NCI-H2171 treated with DMSO at 0.1 percent for 48 hours (cell line): ENCODE measurements around the gene ACP2.

Source experiments
- DNase-seq: peaks from one replicate; lab custom pipeline; 2025; lab: John Stamatoyannopoulos, UW

ACP2 gene

GRCh38 chr11:47268448-47269001 lies 19.9 kb upstream of the ACP2 start:
- no peak for DNase-seq

GRCh38 chr11:47267876-47268275 lies 19.3 kb upstream of the ACP2 start:
- DNase-seq = no peak

- DNase-seq = no peak
These were observed 15.9 kb upstream of the ACP2 start for GRCh38 chr11:47264521-47264920.

GRCh38 chr11:47264119-47264518 lies 15.5 kb upstream of the ACP2 start:
- DNase-seq = no peak

- no peak for DNase-seq
These were observed 12.7 kb upstream of the ACP2 start for GRCh38 chr11:47261291-47261800.

- no peak for DNase-seq
These were observed 11.8 kb upstream of the ACP2 start for GRCh38 chr11:47260366-47260765.

GRCh38 chr11:47259232-47259977 lies 10.8 kb upstream of the ACP2 start:
- DNase-seq = peak; percentile 15

- no peak for DNase-seq
These were observed 9.8 kb upstream of the ACP2 start for GRCh38 chr11:47258317-47258902.

GRCh38 chr11:47257517-47258316 lies 9.1 kb upstream of the ACP2 start, which contains the start of gene NR1H3:
Gene NR1H3, plus strand, starts transcription at chr11:47257996. Its CDS starts 1,221 bp downstream, at chr11:47259217.
- DNase-seq = no peak

- DNase-seq = no peak
These were observed 8.5 kb upstream of the ACP2 start for GRCh38 chr11:47257177-47257516.

- no peak for DNase-seq
These were observed 7.8 kb upstream of the ACP2 start for GRCh38 chr11:47256374-47256773.

GRCh38 chr11:47254386-47254785 lies 5.8 kb upstream of the ACP2 start:
- DNase-seq = no peak

GRCh38 chr11:47253660-47254059 lies 5.0 kb upstream of the ACP2 start:
- no peak for DNase-seq

GRCh38 chr11:47251751-47252150 lies 3.1 kb upstream of the ACP2 start:
- DNase-seq = no peak

GRCh38 chr11:47249378-47249715 lies 733 bp upstream of the ACP2 start:
- no peak for DNase-seq

GRCh38 chr11:47248304-47248663 lies 330 bp downstream of the ACP2 start:
- DNase-seq = no peak

GRCh38 chr11:47247502-47247901 lies 1.1 kb downstream of the ACP2 start:
- no peak for DNase-seq

- DNase-seq = no peak
These were observed 2.8 kb downstream of the ACP2 start for GRCh38 chr11:47245611-47246357.

- no peak for DNase-seq
These were observed 3.9 kb downstream of the ACP2 start for GRCh38 chr11:47244448-47245350.

- DNase-seq = peak; percentile 91
These were observed 5.2 kb downstream of the ACP2 start for GRCh38 chr11:47243454-47243853.
